Heart left ventricle (tissue), 16 donors: Measurements from ENCODE around the gene SLC37A4. TPM values are rescaled to one million over a fixed set of nuclear protein-coding genes. Genes with fewer than 3 reads are reported as not detected.
A peak's percentile ranks its signal among the peaks of the same experiment; 100 is the strongest.

Source experiments
- ATAC-seq, 4 donors: fragments of 200-7000 bp; cut with Tn5 transposase; one replicate each; pipeline ENCODE4 v1.9.1; 2020 to 2022; ENCODE audit warnings: moderate library complexity in 4 of 4, mild to moderate bottlenecking in 3 of 4, moderate number of reproducible peaks in 1 of 4
- DNase-seq, 5 donors: peaks; one replicate each; pipeline ENCODE4 v3.0.0-alpha.2; 2020
- H3K27ac ChIP-seq, 12 donors: fragments of 200-600 bp; sonication (generic) in 4 of 12; one replicate each; pipeline versions ENCODE4 v1.5.0 to v1.8.0; 2016 to 2022; ENCODE audit warnings: mild to moderate bottlenecking in 2 of 12
- H3K27me3 ChIP-seq, 9 donors: fragments of 200-600 bp; sonication (generic) in 2 of 9; one replicate each; pipeline versions ENCODE4 v1.5.1 to v1.8.0; 2016 to 2022; ENCODE audit warnings: mild to moderate bottlenecking in 3 of 9
- H3K36me3 ChIP-seq, 9 donors: fragments of 200-600 bp; sonication (generic) in 2 of 9; one replicate each; pipeline versions ENCODE4 v1.5.0 to v1.8.0; 2018 to 2022; ENCODE audit warnings: mild to moderate bottlenecking in 2 of 9
- H3K4me1 ChIP-seq, 12 donors: fragments of 200-600 bp; sonication (generic) in 4 of 12; one replicate each; pipeline versions ENCODE4 v1.5.0 to v1.8.0; 2016 to 2022; ENCODE audit warnings: mild to moderate bottlenecking in 3 of 12
- H3K4me3 ChIP-seq, 12 donors: fragments of 200-600 bp; sonication (generic) in 4 of 12; one replicate each; pipeline versions ENCODE4 v1.5.0 to v1.8.0; 2017 to 2022; ENCODE audit warnings: mild to moderate bottlenecking in 9 of 12, moderate library complexity in 4 of 12
- H3K9me3 ChIP-seq, 12 donors: fragments of 200-600 bp; sonication (generic) in 4 of 12; one replicate each; pipeline versions ENCODE4 v1.5.0 to v1.8.0; 2016 to 2022; ENCODE audit warnings: mild to moderate bottlenecking in 1 of 12
- POLR2A ChIP-seq, 2 donors: fragments of 450-650 bp; IDR thresholded peaks; one replicate each; pipeline ENCODE4 v1.6.1; 2017; ENCODE audit warnings: antibody characterized with exemption in 2 of 2, mild to moderate bottlenecking in 2 of 2, moderate library complexity in 2 of 2
- WGBS, 4 donors: extraction: QIAGEN DNeasy Blood & Tissue Kit in 2 of 4; methylation state at CpG; one replicate each; pipeline versions ENCODE4 v1.1.5 to v1.1.7; 2013 to 2018; 5-methylcytosine and 5-hydroxymethylcytosine counted together
- intact Hi-C, 10 donors: fragments of 100-400 bp; cut with DNase I; formaldehyde crosslinking; loops; one replicate each; pipeline versions ENCODE4 v1.11.1 to v1.14.2; 2022
- polyA plus RNA-seq, 2 donors: library from polyadenylated mRNA; stranded (reverse); fragments of 200-250 nt; gene quantifications; one replicate each; pipeline ENCODE4 v1.2.3, GENCODE V29; 2013
- total RNA-seq, 9 donors: library from RNA; depleted of rRNA in 2 of 9; stranded (reverse); fragments of >200 nt in 2 of 9; fragmentation: NEBNext Ultra II Directional in 3 of 9; extraction: Animal tissue kit (Norgen Biotek cat#: 25700) in 3 of 9; gene quantifications; one replicate each; pipeline versions ENCODE4 v1.1.0 to v1.2.4, GENCODE V29; 2016 to 2023
- TF ChIP-seq, protein P1 (sequence below), 12 donors: fragments of 200-600 bp; sonication (generic) in 4 of 12; IDR thresholded peaks; one replicate each; pipeline versions ENCODE4 v1.5.0 to v1.8.0; 2018 to 2022; ENCODE audit warnings: antibody characterized with exemption in 12 of 12, mild to moderate bottlenecking in 5 of 12
- donor health status: ischemic (EF 13 %, LVEDD 7.1; RV severe dilation, severe dysfunction).
- donor health status: healthy with polysubstance abuse.
- donor health status: DM: no; HTN: yes; CAD: no.
- donor health status: DM: no; HTN: no; CAD: no.
- donor health status: ischemic (EF 25% LVEDD 6.9; RV normal size, moderate dysfunction).
- donor health status: ischemic (EF 25% LVEDD 5.7; RV mildly dilated, moderate dysfunction).
- donor health status: healthy.
- donor health status: DM: yes; HTN: yes; CAD: no.
- donor health status: ischemic (EF 35%, LVEDD 5.7; RV mildly dilated, moderate dysfunction).
- donor health status: nonischemic (EF 11% LVEDD 7.7; RV severe dilation, severe dysfunction).
- donor health status: DM: yes; HTN: yes; CAD: no.
- donor health status: PGD.
- donor health status: ischemic (EF 29% LVEDD 5.4; RV normal size, mild dysfunction).
- donor health status: nonischemic (EF 23%, LVEDD 6.1; RV moderate dilation, normal function).

Gene SLC37A4
- total and polyA plus RNA-seq, 11 donors = 4.5 to 18.5 (median 7.7) TPM

DNA sequence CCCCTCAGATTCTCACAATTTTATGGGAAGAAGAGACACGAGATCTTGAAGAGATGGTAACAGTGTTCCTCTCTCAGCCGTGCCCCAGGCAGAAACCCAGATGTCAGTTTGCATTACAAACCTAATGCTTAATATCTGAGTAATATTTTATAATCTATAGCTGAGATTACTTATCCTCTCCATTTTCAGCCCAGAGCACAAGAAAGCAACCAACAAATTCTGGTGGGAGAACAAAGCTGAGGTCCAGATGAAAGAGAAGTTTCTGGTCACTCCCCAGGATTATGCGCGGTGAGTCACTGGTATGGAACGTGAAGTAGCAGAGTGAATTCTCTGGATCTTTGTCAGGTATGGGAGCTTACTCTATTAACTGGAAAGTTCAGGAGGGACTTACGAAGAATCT, 31.9 kb downstream of the SLC37A4 start:
- TF ChIP-seq POLR2A (IDR thresholded peaks at IDR 0.05) = no peak
- TF ChIP-seq, protein P1, sequence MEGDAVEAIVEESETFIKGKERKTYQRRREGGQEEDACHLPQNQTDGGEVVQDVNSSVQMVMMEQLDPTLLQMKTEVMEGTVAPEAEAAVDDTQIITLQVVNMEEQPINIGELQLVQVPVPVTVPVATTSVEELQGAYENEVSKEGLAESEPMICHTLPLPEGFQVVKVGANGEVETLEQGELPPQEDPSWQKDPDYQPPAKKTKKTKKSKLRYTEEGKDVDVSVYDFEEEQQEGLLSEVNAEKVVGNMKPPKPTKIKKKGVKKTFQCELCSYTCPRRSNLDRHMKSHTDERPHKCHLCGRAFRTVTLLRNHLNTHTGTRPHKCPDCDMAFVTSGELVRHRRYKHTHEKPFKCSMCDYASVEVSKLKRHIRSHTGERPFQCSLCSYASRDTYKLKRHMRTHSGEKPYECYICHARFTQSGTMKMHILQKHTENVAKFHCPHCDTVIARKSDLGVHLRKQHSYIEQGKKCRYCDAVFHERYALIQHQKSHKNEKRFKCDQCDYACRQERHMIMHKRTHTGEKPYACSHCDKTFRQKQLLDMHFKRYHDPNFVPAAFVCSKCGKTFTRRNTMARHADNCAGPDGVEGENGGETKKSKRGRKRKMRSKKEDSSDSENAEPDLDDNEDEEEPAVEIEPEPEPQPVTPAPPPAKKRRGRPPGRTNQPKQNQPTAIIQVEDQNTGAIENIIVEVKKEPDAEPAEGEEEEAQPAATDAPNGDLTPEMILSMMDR (IDR thresholded peaks at IDR 0.05) = no peak
- no peaks in the 10 kb centered on the region for H3K9me3 ChIP-seq
- DNase-seq = no peak
- peaks cover 0 to 23% (median 17%) of the 10 kb centered on the region in 12 donors for H3K4me1 ChIP-seq
- H3K36me3 ChIP-seq = peaks cover 0 to 50% (median 41%) of the 10 kb centered on the region in 9 donors
- H3K27ac ChIP-seq = peak overlapping the region in 9 of 12 donors; percentile 7 to 91 (median 85)
- H3K4me3 ChIP-seq = peak overlapping the region; percentile 53 to 95 (median 87)
- ATAC-seq = no peak
- intact Hi-C loops = loop anchor here in 2 of 10 donors (2.0 kb wide), 2 partner anchors 20 to 32 kb away; partner anchors contain the start of genes RPS25 (in 1 of the 2), SLC37A4 (in 1 of the 2) and TRAPPC4 (in 1 of the 2)
- H3K27me3 ChIP-seq = no peaks in the 10 kb centered on the region
- 55 to 62% (median 58%) methylated on average over 6 of the region's 6 CpGs for WGBS, 4 donors

DNA sequence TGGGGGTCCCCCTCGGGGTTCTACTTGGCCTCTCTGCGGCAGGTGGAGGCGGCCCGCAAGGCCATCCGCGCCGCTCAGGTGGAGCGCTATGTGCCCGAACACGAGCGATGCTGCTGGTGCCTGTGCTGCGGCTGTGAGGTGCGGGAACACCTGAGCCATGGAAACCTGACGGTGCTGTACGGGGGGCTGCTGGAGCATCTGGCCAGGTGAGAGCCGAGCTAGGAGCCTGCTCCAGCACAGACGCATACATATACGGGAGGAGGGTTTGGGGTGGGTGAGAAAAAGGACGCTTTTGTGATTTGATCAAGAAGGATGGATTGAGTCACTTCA, 32.3 kb downstream of the SLC37A4 start:
- Histone ChIP-seq H3K4me3 (peak overlapping the region; percentile 53 to 95 (median 87)), H3K27ac (peak overlapping the region; percentile 57 to 91 (median 84)), H3K4me1 (peaks cover 0 to 23% (median 17%) of the 10 kb centered on the region in 12 donors), H3K36me3 (peaks cover 0 to 46% (median 37%) of the 10 kb centered on the region in 9 donors), H3K9me3 (no peaks in the 10 kb centered on the region), H3K27me3 (no peaks in the 10 kb centered on the region)
- 1 to 3% (median 3%) methylated on average over 17 to 19 of the region's 19 CpGs for WGBS, 4 donors
- peak in 1 of 4 donors; percentile 22 for ATAC-seq
- intact Hi-C loops = loop anchor here in 2 of 10 donors (2.0 kb wide), 2 partner anchors 20 to 32 kb away; partner anchors contain the start of genes RPS25 (in 1 of the 2), SLC37A4 (in 1 of the 2) and TRAPPC4 (in 1 of the 2)
- DNase-seq = no peak
- TF ChIP-seq POLR2A (IDR thresholded peaks at IDR 0.05) = no peak
- TF ChIP-seq, protein P1 (IDR thresholded peaks at IDR 0.05) = no peak

GRCh38 chr11:118997627-118998387, 32.9 kb downstream of the SLC37A4 start, which contains the start of gene CENATAC:
Gene CENATAC (plus strand): TSS chr11:118998138. CDS start chr11:118998198, 60 bp downstream.
- H3K27me3 ChIP-seq = no peaks in the 10 kb centered on the region
- DNase-seq (peak; percentile 95 to 98 (median 97)), ATAC-seq (peak; percentile 98 to 100 (median 100))
- WGBS, 4 donors = 0% methylated on average over 21 to 54 of the region's 54 CpGs
- TF ChIP-seq, protein P1 (IDR thresholded peaks at IDR 0.05) = peak in 4 of 12 donors; percentile 9 to 43 (median 28)
- peak in 1 of 2 donors; percentile 95 for TF ChIP-seq POLR2A (IDR thresholded peaks at IDR 0.05)
- H3K36me3 ChIP-seq = peaks cover 0 to 40% (median 31%) of the 10 kb centered on the region in 9 donors
- intact Hi-C loops = loop anchor here in 2 of 10 donors (2.0 kb wide), 2 partner anchors 21 to 33 kb away; partner anchors contain the start of genes RPS25 (in 1 of the 2), SLC37A4 (in 1 of the 2) and TRAPPC4 (in 1 of the 2)
- peak within 1 kb of the TSS; percentile 53 to 95 (median 87) for H3K4me3 ChIP-seq
- H3K9me3 ChIP-seq = no peaks in the 10 kb centered on the region
- peak within 1 kb of the TSS; percentile 57 to 91 (median 84) for H3K27ac ChIP-seq
- H3K4me1 ChIP-seq = peaks cover 0 to 23% (median 17%) of the 10 kb centered on the region in 12 donors
